NCI-H82 (cell line): ENCODE results near the gene SPATA6.
"Not testable (repeated sequence)": the region's sequence is repeated elsewhere in the genome, so short reads cannot be mapped to it uniquely, and the experiment has no call there.

Experiments
- DNase-seq: peaks from one replicate; lab custom pipeline; 2025; lab: John Stamatoyannopoulos, UW

The SPATA6 gene

DNA sequence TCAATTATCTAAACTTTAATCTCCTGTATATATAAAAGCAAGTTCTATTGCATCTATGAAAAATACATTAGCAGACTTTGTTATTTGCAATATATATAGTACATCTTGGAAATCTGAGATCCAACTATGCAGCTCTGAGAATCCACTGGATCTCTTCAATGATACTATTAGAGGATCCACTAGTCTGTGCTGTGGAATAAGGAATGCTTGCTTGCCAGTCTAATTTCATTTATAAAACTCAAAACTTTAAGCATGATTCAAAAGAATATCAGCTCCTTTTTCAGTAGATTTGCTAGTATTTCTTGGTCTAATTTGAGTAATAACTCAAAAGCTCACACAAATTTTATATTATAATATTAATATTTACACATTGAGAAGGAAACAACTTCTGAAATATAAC is 115.1 kb downstream of the SPATA6 start:
- DNase-seq = no peak

DNA sequence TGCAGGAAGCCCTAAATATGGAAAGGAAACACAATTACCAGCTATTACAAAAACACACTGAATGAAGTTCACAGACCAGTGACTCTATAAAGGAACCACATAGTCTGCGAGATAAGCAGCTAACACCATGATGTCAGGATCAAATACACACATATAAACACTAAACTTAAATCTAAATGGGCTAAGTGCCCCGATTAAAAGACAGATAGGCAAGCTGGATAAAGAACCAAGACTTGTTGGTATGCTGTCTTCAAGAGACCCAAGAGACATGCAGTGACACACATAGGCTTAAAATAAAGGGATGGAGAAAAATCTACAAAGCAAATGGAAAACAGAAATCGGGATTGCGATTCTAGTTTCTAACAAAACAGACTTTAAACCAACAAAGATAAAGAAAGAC is 127.6 kb downstream of the SPATA6 start:
- DNase-seq = no peak

DNA sequence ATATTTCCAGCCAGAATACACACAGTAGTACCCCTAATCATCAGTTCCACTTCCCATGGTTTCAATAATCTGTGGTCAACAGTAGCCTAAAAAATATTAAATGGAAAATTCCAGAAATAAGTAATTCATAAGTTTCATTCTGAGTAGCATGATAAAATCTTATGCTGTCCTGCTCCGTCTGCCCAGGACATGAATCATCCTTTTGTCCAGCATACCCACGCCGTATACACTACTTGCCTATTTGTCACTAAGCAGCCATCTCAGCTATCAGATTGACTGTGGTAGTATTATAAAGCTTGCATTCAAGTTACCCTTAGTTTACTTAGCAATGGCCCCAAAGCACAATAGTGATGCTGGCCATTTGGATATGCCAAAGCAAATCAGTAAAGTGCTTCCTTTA is 130.8 kb downstream of the SPATA6 start:
- DNase-seq = no peak

DNA sequence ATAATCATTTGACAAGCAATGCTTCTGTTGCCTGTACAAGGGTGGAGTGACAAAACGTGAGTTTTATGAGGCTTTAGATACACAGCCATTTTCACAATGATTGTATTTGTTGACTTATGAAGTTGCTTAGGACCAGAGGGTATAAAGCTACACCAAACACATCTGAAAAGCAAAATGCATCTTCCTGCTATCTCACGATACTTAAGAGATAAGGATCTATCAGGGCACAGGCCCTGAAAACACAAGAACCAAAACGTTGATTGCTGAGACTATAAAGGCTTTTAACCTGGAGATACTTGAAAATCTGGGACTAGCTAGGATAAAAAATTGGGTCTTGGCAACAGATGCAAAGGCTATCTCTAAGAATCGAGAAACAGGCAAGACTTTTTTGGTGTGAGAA is 133.7 kb downstream of the SPATA6 start:
- no peak for DNase-seq

DNA sequence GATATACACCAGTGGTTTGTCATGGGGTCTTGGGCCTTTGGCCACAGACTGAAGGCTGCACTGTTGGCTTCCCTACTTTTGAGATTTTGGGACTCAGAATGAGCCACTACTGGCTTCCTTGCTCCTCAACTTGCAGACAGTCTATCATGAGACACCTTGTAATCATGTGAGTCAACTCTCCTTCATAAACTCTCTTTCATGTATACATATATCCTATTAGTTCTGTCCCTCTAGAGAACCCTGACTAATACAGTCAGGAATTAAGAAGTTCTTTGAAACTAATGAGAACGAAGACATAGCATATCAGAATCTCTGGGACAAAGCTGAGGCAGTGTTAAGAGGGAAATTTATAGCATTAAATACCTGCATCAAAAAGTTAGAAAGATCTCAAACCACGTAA is 138.7 kb downstream of the SPATA6 start:
- no peak for DNase-seq

DNA sequence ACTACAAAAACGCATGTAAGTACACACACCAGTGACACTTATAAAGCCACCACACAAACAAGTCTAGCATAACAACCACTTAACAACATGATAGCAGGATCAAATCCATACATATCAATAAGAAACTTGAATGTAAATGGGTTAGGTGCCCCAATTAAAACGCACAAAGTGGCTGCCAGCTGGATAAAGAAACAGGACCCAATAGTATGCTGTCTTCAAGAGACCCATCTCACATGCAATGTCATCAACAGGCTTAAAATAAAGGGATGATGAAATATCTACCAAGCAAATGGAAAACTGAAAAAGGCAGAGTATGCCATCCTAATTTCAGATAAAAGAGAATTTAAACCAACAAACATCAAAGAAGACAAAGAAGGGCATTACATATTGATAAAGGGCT is 139.9 kb downstream of the SPATA6 start:
- no peak for DNase-seq

DNA sequence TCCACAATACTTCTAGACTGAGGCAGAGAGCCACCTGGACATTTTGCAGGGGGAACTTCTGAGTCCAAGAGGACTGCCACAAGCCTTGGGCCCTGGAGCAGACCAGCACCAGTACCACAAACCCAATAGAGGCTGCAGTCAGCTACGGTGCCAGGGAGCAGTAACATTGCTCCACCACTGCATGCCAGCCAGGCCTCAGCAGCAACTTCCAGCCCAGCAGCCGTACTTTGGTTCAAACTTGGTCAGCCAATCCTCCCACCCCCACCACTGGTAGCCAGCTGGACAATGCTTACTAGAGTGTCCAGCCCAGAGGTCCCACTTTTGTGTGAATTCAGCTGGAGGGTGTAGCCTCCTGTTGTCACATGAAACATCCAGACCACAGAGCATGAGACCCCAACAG is 142.1 kb downstream of the SPATA6 start:
- DNase-seq = no peak

DNA sequence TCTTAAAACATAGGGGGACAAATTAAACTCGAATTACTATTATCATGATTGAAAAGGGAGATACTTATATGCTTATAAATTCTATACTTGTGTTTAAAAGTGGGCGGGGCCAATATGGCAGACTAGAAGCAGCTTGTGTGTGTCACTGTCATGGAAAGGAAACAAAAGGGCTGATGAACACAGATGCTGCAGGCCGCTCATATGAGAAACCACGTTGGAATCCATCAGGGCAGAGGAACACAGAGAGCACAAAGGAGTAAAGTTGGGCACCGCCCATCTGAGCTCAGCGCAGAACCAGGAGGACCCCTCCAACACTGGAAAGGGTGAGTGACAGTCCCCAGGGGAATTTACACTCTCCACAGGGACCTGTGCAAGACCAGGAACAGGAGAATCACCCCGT is 142.5 kb downstream of the SPATA6 start:
- no peak for DNase-seq

DNA sequence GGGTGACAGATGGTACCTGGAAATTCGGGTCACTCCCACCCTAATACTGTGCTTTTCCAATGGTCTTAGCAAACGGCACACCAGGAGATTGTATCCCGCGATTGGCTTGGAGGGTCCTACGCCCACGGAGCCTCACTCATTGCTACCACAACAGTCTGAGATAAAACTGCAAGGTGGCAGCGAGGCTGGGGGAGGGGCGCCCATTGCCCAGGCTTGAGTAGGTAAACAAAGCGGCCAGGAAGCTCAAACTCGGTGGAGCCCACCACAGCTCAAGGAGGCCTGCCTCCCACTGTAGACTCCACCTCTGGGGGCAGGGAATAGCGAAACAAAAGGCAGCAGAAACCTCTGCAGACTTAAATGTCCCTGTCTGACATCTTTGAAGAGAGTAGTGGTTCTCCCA is 160.2 kb downstream of the SPATA6 start:
- not testable (repeated sequence) for DNase-seq

DNA sequence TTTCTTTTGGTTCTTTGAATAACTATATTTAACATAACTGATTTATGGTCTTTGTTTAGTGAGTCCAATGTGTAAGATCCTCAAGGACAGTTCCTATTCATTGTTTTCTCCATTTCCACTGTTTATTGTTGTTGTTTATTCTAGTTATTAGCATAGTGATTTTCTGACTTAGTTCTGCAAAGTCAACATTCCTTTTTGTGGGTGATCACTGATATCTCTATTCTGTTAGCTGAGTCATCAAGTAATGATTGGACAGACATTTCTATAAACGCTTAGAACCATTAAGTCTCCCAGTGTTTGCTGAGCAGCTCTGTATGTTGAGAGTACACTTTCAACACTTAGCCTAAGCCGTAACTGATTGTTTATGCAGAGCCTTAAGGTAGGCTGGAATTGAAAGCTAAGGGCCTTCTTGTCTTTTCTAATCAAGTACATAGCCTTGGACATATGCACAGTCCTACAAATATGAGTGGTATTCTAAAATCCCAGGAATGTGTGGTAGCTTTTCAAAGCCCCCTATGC is 162.4 kb downstream of the SPATA6 start:
- no peak for DNase-seq

DNA sequence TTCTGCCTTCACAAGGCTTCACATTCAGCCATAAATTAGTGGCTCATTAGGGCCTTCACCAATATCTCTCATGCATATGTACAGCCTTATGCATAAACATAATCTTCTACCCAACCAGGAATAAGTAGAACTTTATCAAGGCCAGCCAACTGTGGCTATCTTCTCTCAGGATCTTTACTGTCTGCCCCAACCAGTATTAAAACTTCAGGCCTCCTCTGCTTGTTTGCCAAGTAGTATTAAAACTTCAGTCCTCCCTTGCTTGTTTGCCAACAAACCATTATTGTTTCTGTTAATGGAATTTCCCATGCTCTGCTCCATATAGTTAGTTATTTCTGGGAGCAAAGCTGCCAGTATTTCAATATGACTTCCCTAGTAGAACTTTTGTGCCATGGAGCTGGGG is 169.4 kb downstream of the SPATA6 start:
- no peak for DNase-seq

DNA sequence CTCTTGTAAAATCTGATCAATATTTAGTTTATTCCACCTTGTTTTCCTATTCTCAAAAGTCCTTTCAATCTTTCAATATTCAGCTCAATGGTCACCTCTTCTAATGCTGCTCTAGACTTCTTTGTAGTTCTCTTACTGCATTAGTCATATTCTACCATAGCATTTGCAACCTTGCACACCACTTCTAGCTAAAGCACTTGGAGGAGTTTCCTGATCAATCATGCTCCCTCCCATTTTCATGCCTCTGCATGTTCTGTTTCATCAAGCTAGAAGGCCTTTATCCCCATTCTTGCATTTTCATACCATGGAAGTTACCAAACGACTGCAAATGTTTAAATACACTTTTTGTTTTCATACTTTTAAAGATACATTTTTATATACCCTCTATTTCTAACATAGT is 177.3 kb downstream of the SPATA6 start:
- DNase-seq = no peak

DNA sequence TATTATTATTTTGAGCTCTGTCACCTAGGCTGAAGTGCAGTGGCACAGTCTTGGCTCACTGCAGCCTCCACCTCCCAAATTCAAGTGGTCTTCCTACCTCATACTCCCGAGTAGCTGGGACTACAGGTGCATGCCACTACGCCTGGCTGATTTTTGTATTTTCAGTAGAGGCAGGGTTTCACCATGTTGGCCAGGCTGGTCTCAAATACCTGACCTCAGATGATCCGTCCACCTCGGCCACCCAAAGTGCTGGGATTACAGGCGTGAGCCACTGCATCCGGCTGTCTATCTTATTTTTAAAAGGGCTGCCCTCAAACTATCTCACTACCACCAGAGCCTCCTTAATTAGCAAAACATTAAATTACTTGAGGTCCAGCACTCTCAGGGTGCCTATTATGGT is 177.9 kb downstream of the SPATA6 start:
- DNase-seq = not testable (repeated sequence)

DNA sequence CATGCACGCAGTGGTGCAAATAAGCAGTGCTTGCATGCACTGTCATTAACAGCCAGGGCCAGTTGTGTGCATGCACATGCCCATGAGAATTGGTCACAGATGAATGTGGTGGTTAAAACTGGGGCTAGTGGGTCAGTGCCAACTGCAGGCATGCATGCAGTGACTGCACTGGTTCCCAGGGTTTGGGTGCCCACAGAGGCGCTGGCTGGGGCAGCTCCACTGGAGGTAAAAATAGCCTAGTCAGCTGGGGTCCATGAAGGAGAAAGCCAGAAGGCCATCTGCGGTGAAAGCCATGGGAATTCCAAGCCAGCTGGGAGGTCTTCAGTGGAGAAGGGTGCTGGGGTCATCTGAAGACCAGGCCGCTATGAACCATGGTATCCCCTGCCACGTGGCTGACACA is 179.3 kb downstream of the SPATA6 start:
- DNase-seq = no peak

DNA sequence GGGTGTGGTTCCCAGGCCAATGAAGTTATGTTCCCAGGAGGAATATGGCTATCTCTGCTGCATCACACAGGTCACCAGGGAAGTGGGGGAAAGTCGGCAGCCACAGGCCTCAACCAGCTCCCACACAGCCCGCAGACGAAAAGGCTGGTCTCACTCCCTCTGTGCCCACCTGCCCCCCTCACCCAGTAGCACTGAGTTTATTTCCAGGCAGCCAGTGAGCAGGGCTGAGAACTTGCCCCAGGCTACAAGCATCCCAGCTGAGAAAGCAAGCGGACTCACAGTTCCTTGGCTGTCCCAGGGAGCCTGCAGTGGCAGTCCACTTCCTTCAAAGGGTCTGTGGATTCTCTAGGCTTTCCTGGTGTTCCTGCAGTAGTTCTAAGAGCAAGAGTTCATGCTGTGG is 180.6 kb downstream of the SPATA6 start:
- no peak for DNase-seq

DNA sequence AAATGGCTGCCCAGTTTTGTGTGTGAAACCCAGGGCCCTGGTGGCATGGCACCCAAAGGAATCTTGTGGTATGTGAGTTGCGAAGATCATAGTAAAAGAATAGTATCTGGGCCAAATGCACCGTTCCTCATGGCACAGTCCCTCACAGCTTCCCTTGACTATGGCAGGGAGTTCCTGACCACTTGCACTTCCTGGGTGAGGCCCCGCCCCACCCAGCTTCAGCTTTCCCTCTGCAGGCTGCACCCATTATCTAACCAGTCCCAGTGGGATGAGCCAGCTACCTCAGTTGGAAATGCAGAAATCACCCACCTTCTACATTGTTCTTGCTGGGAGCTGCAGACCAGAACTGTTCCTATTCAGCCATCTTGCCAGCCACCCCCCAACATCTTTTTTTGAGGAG is 186.5 kb downstream of the SPATA6 start:
- no peak for DNase-seq

DNA sequence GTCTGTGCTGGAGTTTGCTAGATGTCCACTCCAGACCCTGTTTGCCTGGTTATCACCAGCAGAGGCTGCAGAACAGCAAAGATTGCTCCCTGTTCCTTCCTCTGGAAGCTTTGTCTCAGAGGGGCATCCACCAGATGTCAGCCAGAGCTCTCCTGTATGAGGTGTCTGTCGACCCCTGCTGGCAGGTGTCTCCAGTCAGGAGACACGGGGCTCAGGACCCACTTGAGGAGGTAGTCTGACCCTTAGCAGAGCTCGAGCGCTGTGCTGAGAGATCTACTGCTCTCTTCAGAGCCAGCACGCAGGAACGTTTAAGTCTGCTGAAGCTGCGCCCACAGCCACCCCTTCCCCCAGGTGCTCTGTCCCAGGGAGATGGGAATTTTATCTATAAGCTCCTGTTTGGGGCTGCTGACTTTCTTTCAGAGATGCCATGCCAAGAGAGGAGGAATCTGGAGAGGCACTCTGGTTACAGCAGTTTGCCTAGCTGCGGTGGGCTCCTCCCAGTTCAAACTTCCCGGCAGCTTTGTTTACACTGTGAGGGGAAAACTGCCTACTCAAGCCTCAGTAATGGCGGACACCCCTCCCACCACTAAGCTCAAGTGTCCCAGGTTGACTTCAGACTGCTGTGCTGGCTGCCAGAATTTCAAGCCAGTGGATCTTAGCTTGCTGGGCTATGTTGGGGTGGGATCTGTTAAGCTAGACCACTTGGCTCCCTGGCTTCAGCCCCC is 187.1 kb downstream of the SPATA6 start:
- DNase-seq = peak; percentile 55

DNA sequence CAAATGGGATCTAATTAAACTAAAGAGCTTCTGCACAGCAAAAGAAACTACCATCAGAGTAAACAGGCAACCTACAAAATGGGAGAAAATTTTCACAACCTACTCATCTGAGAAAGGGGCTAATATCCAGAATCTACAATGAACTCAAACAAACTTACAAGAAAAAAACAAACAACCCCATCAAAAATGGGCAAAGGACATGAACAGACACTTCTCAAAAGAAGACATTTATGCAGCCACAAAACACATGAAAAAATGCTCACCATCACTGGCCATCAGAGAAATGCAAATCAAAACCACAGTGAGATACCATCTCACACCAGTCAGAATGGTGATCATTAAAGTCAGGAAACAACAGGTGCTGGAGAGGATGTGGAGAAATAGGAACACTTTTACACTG is 189.7 kb downstream of the SPATA6 start:
- not testable (repeated sequence) for DNase-seq

DNA sequence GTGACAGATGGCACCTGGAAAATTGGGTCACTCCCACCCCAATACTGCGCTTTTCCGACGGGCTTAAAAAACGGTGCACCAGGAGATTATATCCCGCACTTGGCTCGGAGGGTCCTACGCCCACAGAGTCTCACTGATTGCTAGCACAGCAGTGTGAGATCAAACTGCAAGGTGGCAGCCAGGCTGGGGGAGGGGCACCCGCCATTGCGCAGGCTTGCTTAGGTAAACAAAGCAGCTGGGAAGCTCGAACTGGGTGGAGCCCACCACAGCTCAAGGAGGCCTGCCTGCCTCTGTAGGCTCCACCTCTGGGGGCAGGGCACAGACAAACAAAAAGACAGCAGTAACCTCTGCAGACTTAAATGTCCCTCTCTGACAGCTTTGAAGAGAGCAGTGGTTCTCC is 194.6 kb downstream of the SPATA6 start:
- not testable (repeated sequence) for DNase-seq

DNA sequence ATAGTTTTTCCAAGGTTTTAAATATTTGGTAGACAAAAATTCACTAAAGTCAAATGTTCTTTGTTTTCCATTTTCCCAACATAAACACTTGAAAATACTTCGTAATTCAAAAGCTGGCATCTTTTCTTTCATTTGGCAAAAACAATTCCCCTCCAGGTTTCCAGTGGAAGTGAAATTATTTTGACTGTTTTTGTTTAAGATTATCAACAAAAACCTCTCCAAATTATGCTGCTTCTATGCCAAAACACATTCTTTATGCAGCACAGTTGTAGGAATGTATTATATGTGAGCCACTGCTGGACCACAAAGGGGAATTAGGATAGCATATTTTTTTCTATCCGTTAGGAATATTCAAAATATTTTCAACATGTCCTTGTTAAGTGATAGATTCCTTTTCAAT is 205.4 kb downstream of the SPATA6 start:
- no peak for DNase-seq

DNA sequence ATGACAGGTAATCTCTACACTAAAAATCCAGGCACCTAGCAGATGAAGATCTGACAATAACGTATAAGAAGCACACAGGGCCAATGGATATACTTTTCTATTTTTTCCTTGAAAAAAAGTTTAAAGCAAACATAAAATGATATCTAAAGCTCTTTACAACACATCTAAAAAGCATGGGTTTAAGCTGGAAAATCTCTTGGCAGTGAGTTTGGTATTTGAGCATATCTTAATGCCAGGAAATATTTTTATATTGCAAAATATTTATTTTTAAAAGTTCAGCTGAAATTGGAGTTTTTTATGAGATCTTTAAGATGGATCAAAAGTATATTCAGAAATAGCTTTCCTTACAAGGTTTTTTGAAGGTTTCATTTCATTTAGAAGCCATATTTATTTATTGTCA is 209.0 kb downstream of the SPATA6 start:
- no peak for DNase-seq

DNA sequence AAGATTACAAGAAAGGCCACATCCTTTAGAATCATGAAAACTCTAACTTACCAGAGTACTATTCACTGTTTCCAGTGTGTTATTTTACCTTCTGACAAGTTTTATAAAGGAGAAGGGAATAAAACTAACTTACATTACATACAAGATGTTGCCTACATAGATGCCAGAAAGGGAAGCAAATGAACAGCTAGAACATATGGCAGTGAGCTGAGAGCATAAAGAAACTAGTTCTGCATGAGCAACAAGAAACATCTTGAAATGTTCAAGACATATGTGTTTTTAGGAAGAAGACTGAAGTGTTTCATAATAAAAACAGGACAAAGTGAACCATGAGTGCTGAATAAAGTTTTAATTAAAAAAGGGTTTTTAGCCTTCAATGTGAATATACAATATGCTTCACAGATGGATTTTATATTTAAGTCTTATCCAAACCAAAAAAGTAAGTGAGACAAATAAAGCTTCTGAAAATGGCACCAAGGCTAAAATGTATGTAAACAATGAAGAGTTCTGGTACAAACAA is 210.1 kb downstream of the SPATA6 start:
- DNase-seq = no peak

DNA sequence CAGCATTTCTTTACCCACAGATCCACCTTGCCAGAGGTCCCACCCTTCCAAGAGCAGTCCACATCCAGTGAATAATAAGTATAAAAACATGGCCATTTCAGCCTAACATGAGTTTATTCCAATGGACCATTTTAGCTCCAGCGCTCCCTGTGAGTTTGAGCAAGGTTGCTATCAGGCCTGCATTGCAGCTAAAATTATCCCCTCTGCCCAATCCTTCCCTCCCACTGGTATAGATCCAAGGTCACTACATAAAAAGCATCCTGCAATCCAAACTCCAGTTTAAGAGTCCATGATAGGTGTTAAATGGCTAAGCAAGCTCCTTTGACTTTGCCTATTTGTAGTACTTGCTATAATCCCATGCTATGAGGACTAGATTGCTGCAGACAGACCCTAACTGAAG is 213.9 kb downstream of the SPATA6 start:
- DNase-seq = no peak

DNA sequence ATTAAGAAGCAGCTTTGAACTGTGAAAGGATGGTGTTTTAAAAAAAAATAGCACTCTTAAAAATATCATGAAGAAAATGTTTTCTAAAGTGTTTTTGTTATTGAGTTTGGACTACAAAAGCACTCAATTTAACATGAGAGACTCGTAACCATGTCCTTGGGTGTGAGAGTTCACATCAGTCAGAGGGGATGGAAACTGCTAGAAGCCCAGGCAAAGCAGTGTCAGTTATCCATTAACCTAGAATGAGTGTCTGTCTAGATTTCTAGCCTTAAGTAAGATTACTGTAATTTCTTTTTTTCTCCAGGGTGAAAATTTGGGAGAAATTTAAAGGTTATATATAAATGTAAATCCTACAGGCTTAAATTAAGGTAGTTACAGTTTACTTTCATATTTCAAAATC is 217.8 kb downstream of the SPATA6 start:
- no peak for DNase-seq
